GM19468 (cell line): ENCODE results near the gene FPGS.

ENCODE experiments used
- ATAC-seq: cut with Tn5 transposase; IDR thresholded peaks from one replicate; pipeline ENCODE4 v1.9.1; 2021; ENCODE audit warnings: mild to moderate bottlenecking, moderate library complexity, moderate number of reproducible peaks; ENCODE audit not compliant: unreplicated experiment; ENCODE audit errors: extremely low read depth

FPGS gene

GRCh38 chr9:127785933-127786772, 16.5 kb upstream of the FPGS start, which contains the start of gene CDK9:
CDK9 (plus strand) TSS chr9:127786034; CDS start chr9:127786149, 115 bp downstream.
- ATAC-seq: peak; percentile 37

GRCh38 chr9:127786773-127787104, 15.9 kb upstream of the FPGS start:
- ATAC-seq: no peak

- ATAC-seq: no peak
Measured at GRCh38 chr9:127788337-127789011, 14.2 kb upstream of the FPGS start.

GRCh38 chr9:127789179-127789578, 13.5 kb upstream of the FPGS start:
- ATAC-seq: no peak

GRCh38 chr9:127790094-127790855, 12.4 kb upstream of the FPGS start:
- no peak for ATAC-seq

- ATAC-seq: no peak
Measured at GRCh38 chr9:127791085-127791484, 11.6 kb upstream of the FPGS start.

GRCh38 chr9:127792417-127793031, 10.2 kb upstream of the FPGS start:
- ATAC-seq: no peak

GRCh38 chr9:127793093-127793708, 9.5 kb upstream of the FPGS start:
- ATAC-seq: no peak

- ATAC-seq: no peak
Measured at GRCh38 chr9:127794001-127794791, 8.5 kb upstream of the FPGS start.

- ATAC-seq: no peak
Measured at GRCh38 chr9:127796225-127796813, 6.4 kb upstream of the FPGS start.

- no peak for ATAC-seq
Measured at GRCh38 chr9:127796852-127797370, 5.8 kb upstream of the FPGS start.

- no peak for ATAC-seq
Measured at GRCh38 chr9:127801955-127802575, 617 bp upstream of the FPGS start.

GRCh38 chr9:127803507-127804352, 1.0 kb downstream of the FPGS start:
- no peak for ATAC-seq

GRCh38 chr9:127805620-127806019, 2.9 kb downstream of the FPGS start:
- no peak for ATAC-seq

- ATAC-seq: no peak
Measured at GRCh38 chr9:127806871-127807270, 4.2 kb downstream of the FPGS start.

- no peak for ATAC-seq
Measured at GRCh38 chr9:127808347-127809001, 5.8 kb downstream of the FPGS start.

- no peak for ATAC-seq
Measured at GRCh38 chr9:127809002-127809539, 6.4 kb downstream of the FPGS start.
